IMR-90 (cell line): ENCODE data around the gene TNFRSF14. TPM values are rescaled to one million over a fixed set of nuclear protein-coding genes. Genes with fewer than 3 reads are reported as not detected.

Source experiments
- ATAC-seq: fragments of 200-7000 bp; cut with Tn5 transposase; 2 replicates; pipeline ENCODE4 v1.9.1; 2020; ENCODE audit warnings: low read depth, mild to moderate bottlenecking, moderate library complexity
- BruUV-seq: library from RNA; stranded (reverse); fragments of 400-500 nt; replicated peaks from 2 replicates; lab custom pipeline; 2021; lab: Mats Ljungman, UMichigan
- CTCF ChIA-PET: fragments of 300-600 bp; formaldehyde crosslinking; extraction: SDS; loops from one replicate; lab custom pipeline; 2021; ENCODE audit warnings: antibody characterized with exemption; lab: Yijun Ruan, JAX
- POLR2A ChIA-PET: fragments of 300-600 bp; sonication (Branson Sonifier 250); formaldehyde crosslinking; loops from one replicate; lab custom pipeline; 2022; ENCODE audit warnings: antibody characterized with exemption; ENCODE audit not compliant: unreplicated experiment; lab: Charles Lee
- DNase-seq: peaks from one replicate; pipeline ENCODE4 v3.0.0; 2013
- H2AFZ ChIP-seq: replicated peaks from 2 replicates; pipeline ENCODE3; 2013; ENCODE audit warnings: low read length, mild to moderate bottlenecking; ENCODE audit not compliant: poor library complexity
- H2AK5ac ChIP-seq: 2 replicates; pipeline ENCODE4 v1.6.1; 2013; ENCODE audit warnings: low read depth, low read length, inconsistent platforms
- H2AK9ac ChIP-seq: replicated peaks from 2 replicates; pipeline ENCODE3; 2013; ENCODE audit warnings: mild to moderate bottlenecking, low read depth, low read length, moderate library complexity; ENCODE audit not compliant: poor library complexity
- H2BK120ac ChIP-seq: 2 replicates; pipeline ENCODE4 v1.6.1; 2013; ENCODE audit warnings: low read depth, low read length, inconsistent platforms
- H2BK15ac ChIP-seq: 3 replicates; pipeline ENCODE4 v1.6.1; 2013; ENCODE audit warnings: low read depth, low read length, inconsistent platforms
- H2BK20ac ChIP-seq: 2 replicates; pipeline ENCODE4 v1.6.1; 2013; ENCODE audit warnings: low read depth, mild to moderate bottlenecking, inconsistent platforms, low read length, moderate library complexity
- H2BK5ac ChIP-seq: 2 replicates; pipeline ENCODE4 v1.6.1; 2013; ENCODE audit warnings: mild to moderate bottlenecking, low read depth, low read length, inconsistent platforms; ENCODE audit not compliant: poor library complexity, severe bottlenecking
- H3K14ac ChIP-seq: replicated peaks from 2 replicates; pipeline ENCODE4 v1.6.1; 2013; ENCODE audit warnings: low read depth, low read length, inconsistent platforms
- H3K18ac ChIP-seq: 2 replicates; pipeline ENCODE4 v1.6.1; 2013; ENCODE audit warnings: low read depth, low read length, control low read depth
- H3K23ac ChIP-seq: 2 replicates; pipeline ENCODE4 v1.6.1; 2013; ENCODE audit warnings: low read depth, low read length, inconsistent platforms
- H3K27ac ChIP-seq: 2 replicates; pipeline ENCODE4 v1.5.1; 2013; ENCODE audit warnings: mild to moderate bottlenecking, control low read depth, low read length; ENCODE audit not compliant: insufficient read depth
- H3K27me3 ChIP-seq: 2 replicates; pipeline ENCODE4 v1.6.1; 2013; ENCODE audit warnings: low read length; ENCODE audit not compliant: control insufficient read depth, insufficient read depth
- H3K36me3 ChIP-seq: 2 replicates; pipeline ENCODE4 v1.6.1; 2013; ENCODE audit warnings: low read length, mixed read lengths; ENCODE audit not compliant: control insufficient read depth, insufficient read depth
- H3K4ac ChIP-seq: 2 replicates; pipeline ENCODE4 v1.6.1; 2013; ENCODE audit warnings: low read depth, low read length, inconsistent platforms
- H3K4me1 ChIP-seq: 2 replicates; pipeline ENCODE4 v1.6.1; 2013; ENCODE audit warnings: low read length, mixed read lengths; ENCODE audit not compliant: control insufficient read depth, insufficient read depth
- H3K4me2 ChIP-seq: 2 replicates; pipeline ENCODE4 v1.6.1; 2013; ENCODE audit warnings: low read depth, mild to moderate bottlenecking, control low read depth, low read length, moderate library complexity
- H3K4me3 ChIP-seq: 2 replicates; pipeline ENCODE4 v1.5.1; 2013; ENCODE audit warnings: low read depth, mild to moderate bottlenecking, control low read depth, low read length, moderate library complexity; ENCODE audit not compliant: insufficient read depth
- H3K56ac ChIP-seq: 2 replicates; pipeline ENCODE4 v1.6.1; 2013; ENCODE audit warnings: low read length, inconsistent platforms; ENCODE audit not compliant: insufficient read depth; ENCODE audit errors: extremely low read depth
- H3K79me1 ChIP-seq, 2 experiments: 2 replicates each; pipeline ENCODE4 v1.6.1; 2013; ENCODE audit warnings: low read length in 2 of 2, inconsistent platforms in 1 of 2, low read depth in 1 of 2
- H3K9ac ChIP-seq: 2 replicates; pipeline ENCODE4 v1.6.1; 2013; ENCODE audit warnings: low read depth, low read length, control low read depth
- H3K9me1 ChIP-seq: 2 replicates; pipeline ENCODE4 v1.6.1; 2013; ENCODE audit warnings: low read length, inconsistent platforms; ENCODE audit not compliant: insufficient read depth
- H3K9me3 ChIP-seq: 2 replicates; pipeline ENCODE4 v1.6.1; 2013; ENCODE audit warnings: low read length; ENCODE audit not compliant: control insufficient read depth, insufficient read depth
- H4K20me1 ChIP-seq: 2 replicates; pipeline ENCODE4 v1.6.1; 2013; ENCODE audit warnings: low read length, inconsistent platforms; ENCODE audit not compliant: insufficient read depth
- H4K5ac ChIP-seq: 2 replicates; pipeline ENCODE4 v1.6.1; 2013; ENCODE audit warnings: mild to moderate bottlenecking, low read depth, low read length, control low read depth
- H4K8ac ChIP-seq, 2 experiments: 2 replicates each; pipeline ENCODE4 v1.6.1; 2013; ENCODE audit warnings: low read depth in 2 of 2, low read length in 2 of 2, control low read depth in 1 of 2, inconsistent platforms in 1 of 2
- H4K91ac ChIP-seq: 2 replicates; pipeline ENCODE4 v1.6.1; 2013; ENCODE audit warnings: low read depth, low read length, inconsistent platforms; ENCODE audit not compliant: insufficient read depth
- MAFK ChIP-seq: IDR thresholded peaks from 2 replicates; pipeline ENCODE4 v1.6.1; 2012; ENCODE audit warnings: low read depth, low read length, improper control_type of control experiment
- WGBS, 2 experiments: methylation state at CpG; one replicate each; pipeline versions ENCODE4 v1.1.5 to v1.1.7; 2013; ENCODE audit warnings: missing lambda C conversion rate in 2 of 2; ENCODE audit not compliant: insufficient read length in 1 of 2; ENCODE audit errors: extremely low coverage in 2 of 2; 5-methylcytosine and 5-hydroxymethylcytosine counted together
- dilution Hi-C: fragments of 300-500 bp; cut with HindIII; formaldehyde crosslinking; loops from one replicate; pipeline ENCODE4 v1.14.3; 2018; ENCODE audit warnings: low sequenced_read_pairs; ENCODE audit not compliant: unreplicated experiment
- in situ Hi-C: fragments of 300-500 bp; cut with MboI; formaldehyde crosslinking; loops from 3 replicates; pipeline ENCODE4 v1.14.3; 2019; ENCODE audit warnings: low sequenced_read_pairs, inconsistent platforms, mixed read lengths
- intact Hi-C: fragments of 100-400 bp; cut with micrococcal nuclease; formaldehyde crosslinking; loops from 2 replicates; pipeline ENCODE4 v1.10.0; 2022
- polyA plus RNA-seq, 3 experiments: library from polyadenylated mRNA; depleted of rRNA; stranded (reverse); fragments of >200 nt; gene quantifications; 2 replicates each; pipeline ENCODE4 v1.2.3, GENCODE V29; 2012; ENCODE audit warnings: low replicate concordance in 1 of 3
- total RNA-seq: library from RNA; depleted of rRNA; stranded (reverse); fragments of >200 nt; gene quantifications from 2 replicates; pipeline ENCODE4 v1.2.3, GENCODE V29; 2012
- TF ChIP-seq, protein P1 (sequence below): fragments of 150-350 bp; IDR thresholded peaks from 2 replicates; pipeline ENCODE4 v1.6.1; 2017; ENCODE audit warnings: mild to moderate bottlenecking, antibody characterized with exemption, low read length, low read depth

TNFRSF14 gene
- total and polyA plus RNA-seq, 2 of the 4 experiments (the other 2 are of a cell fraction): 1.3 to 4.2 TPM

DNA sequence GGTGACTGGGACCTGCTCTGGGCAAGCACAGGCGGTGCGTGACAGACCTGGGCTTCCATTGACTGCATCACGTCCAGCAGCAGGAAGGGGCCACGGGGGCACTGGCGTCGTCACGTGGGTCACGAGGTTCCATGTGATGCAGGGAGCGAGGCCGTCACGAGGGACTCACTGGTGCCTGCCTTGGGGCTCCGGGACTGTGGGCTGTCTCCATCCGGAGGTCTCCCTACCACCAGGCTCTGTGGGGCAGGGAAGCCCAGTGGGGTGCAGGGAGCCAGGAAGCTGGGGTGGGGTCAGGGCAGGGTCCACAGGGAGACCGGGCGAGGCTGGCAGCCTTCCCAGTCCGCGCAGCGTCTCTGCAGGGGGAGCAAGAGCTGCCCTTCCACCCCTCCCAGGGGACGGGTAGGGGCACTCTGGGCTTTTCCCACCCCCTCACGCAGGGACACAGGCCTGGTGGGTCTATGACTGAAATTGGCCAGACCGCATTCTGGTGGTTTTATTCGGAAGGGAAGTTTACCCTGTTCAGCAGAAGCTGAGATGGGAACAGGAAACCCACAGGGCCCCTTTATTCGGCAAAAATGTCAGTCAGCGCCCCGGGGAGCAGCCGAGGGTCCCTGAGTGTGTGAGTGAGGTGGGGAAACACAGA lies 416 bp upstream of the TNFRSF14 start:
- H3K9ac ChIP-seq: peak overlapping the region; percentile 70; the same call in 1 of the 2 replicates
- 51% methylated on average over 13 of the region's 26 CpGs; no CpG with 5 or more reads in 1 of the 2 experiments for WGBS, 2 experiments
- TF ChIP-seq, protein P1, sequence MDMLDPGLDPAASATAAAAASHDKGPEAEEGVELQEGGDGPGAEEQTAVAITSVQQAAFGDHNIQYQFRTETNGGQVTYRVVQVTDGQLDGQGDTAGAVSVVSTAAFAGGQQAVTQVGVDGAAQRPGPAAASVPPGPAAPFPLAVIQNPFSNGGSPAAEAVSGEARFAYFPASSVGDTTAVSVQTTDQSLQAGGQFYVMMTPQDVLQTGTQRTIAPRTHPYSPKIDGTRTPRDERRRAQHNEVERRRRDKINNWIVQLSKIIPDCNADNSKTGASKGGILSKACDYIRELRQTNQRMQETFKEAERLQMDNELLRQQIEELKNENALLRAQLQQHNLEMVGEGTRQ: peak; percentile 48; the same call in 1 of the 2 replicates
- no peak for TF ChIP-seq MAFK
- no peaks in the 10 kb centered on the region for H4K20me1 ChIP-seq
- no peak overlapping the region; the same call in 1 of the 2 replicates for H3K18ac ChIP-seq
- H4K8ac ChIP-seq: peak overlapping the region; percentile 80 to 88
- intact Hi-C loops (loop anchor here (1.0 to 2.0 kb wide), 2 partner anchors 88 to 869 kb away; no protein-coding TSS in a partner anchor), in situ Hi-C loops (no loop called here), dilution Hi-C loops (no loop called here)
- peak overlapping the region; percentile 1; the same call in 1 of the 2 replicates for H3K23ac ChIP-seq
- H3K36me3 ChIP-seq: no peaks in the 10 kb centered on the region
- POLR2A ChIA-PET: no interaction called here
- peak overlapping the region; percentile 44 for H3K4me3 ChIP-seq
- 0 out of 2 replicates have a peak overlapping the region, but pooled peaks have one; percentile 10 for H3K56ac ChIP-seq
- H3K27ac ChIP-seq: no peak overlapping the region
- peak overlapping the region; percentile 93 for H3K4ac ChIP-seq
- no peaks in the 10 kb centered on the region for H3K9me1 ChIP-seq
- H4K91ac ChIP-seq: no peak overlapping the region
- H4K5ac ChIP-seq: peak overlapping the region; percentile 78; the same call in 1 of the 2 replicates
- peak overlapping the region; percentile 98 for H2AFZ ChIP-seq
- peak; percentile 27 for ATAC-seq
- H2BK5ac ChIP-seq: no peak overlapping the region
- H3K27me3 ChIP-seq: no peaks in the 10 kb centered on the region; the same call in 1 of the 2 replicates
- peak overlapping the region; percentile 61; the same call in 1 of the 3 replicates for H2BK15ac ChIP-seq
- H2AK9ac ChIP-seq: peak overlapping the region; percentile 47
- no peaks in the 10 kb centered on the region for H3K4me1 ChIP-seq
- peak overlapping the region; percentile 24; the same call in 1 of the 2 replicates for H2BK120ac ChIP-seq
- DNase-seq: no peak
- H3K79me1 ChIP-seq: no peaks in the 10 kb centered on the region
- H3K14ac ChIP-seq: 0 out of 2 replicates have a peak overlapping the region, but pooled peaks have one; percentile 89
- peak overlapping the region; percentile 59; the same call in 1 of the 2 replicates for H2AK5ac ChIP-seq
- 0 out of 2 replicates have a peak overlapping the region, but pooled peaks have one; percentile 58 for H2BK20ac ChIP-seq
- BruUV-seq: no TSS peak
- H3K4me2 ChIP-seq: peak overlapping the region; percentile 90
- CTCF ChIA-PET: no interaction called here
- no peaks in the 10 kb centered on the region for H3K9me3 ChIP-seq
